ENCODE data around the gene SPATA46. TPM values are rescaled to one million over a fixed set of nuclear protein-coding genes. Genes with fewer than 3 reads are reported as not detected.

The SPATA46 gene
- total RNA-seq, 2 experiments from 2014 or later: not detected

- ChIA-PET CTCF (no interaction called here), POLR2A (no interaction called here)
- intact Hi-C loops (cut with DNase I, micrococcal nuclease): no loop called here
- Mint-ChIP-seq H3K4me3 (no peak overlapping the region), H3K4me1 (ENCODE audit: low read depth) (no peaks in the 10 kb centered on the region), H3K27me3 (peaks cover 7% of the 10 kb centered on the region), H3K36me3 (ENCODE audit: low read depth) (no peaks in the 10 kb centered on the region), H3K9me3 (no peaks in the 10 kb centered on the region), H3K27ac (no peak overlapping the region)
- H3K4me1 ChIP-seq (ENCODE audit: insufficient read depth, low read length): no peaks in the 10 kb centered on the region
- ATAC-seq (ENCODE audit: poor library complexity) (no peak), DNase-seq (no peak)
- H3K36me3 ChIP-seq (ENCODE audit: insufficient read depth, low read length): no peaks in the 10 kb centered on the region
- no peaks in the 10 kb centered on the region for H3K9me3 ChIP-seq (ENCODE audit: control insufficient read depth in 1 of 2, insufficient read depth in 1 of 2, low read length in 2 of 2)
- TF ChIP-seq, protein P1, sequence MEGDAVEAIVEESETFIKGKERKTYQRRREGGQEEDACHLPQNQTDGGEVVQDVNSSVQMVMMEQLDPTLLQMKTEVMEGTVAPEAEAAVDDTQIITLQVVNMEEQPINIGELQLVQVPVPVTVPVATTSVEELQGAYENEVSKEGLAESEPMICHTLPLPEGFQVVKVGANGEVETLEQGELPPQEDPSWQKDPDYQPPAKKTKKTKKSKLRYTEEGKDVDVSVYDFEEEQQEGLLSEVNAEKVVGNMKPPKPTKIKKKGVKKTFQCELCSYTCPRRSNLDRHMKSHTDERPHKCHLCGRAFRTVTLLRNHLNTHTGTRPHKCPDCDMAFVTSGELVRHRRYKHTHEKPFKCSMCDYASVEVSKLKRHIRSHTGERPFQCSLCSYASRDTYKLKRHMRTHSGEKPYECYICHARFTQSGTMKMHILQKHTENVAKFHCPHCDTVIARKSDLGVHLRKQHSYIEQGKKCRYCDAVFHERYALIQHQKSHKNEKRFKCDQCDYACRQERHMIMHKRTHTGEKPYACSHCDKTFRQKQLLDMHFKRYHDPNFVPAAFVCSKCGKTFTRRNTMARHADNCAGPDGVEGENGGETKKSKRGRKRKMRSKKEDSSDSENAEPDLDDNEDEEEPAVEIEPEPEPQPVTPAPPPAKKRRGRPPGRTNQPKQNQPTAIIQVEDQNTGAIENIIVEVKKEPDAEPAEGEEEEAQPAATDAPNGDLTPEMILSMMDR (IDR thresholded peaks at IDR 0.05): no peak
- no peak overlapping the region for H3K27ac ChIP-seq (ENCODE audit: low read depth in 1 of 2, low read length in 2 of 2)
- H3K4me3 ChIP-seq (ENCODE audit: low read length): no peak overlapping the region
- peaks cover 2 to 5% of the 10 kb centered on the region in 2 experiments for H3K27me3 ChIP-seq (ENCODE audit: control insufficient read depth in 1 of 2, insufficient read depth in 2 of 2, low read length in 2 of 2)
Measured at GRCh38 chr1:162383516-162383915, 6.9 kb upstream of the SPATA46 start.

DNA sequence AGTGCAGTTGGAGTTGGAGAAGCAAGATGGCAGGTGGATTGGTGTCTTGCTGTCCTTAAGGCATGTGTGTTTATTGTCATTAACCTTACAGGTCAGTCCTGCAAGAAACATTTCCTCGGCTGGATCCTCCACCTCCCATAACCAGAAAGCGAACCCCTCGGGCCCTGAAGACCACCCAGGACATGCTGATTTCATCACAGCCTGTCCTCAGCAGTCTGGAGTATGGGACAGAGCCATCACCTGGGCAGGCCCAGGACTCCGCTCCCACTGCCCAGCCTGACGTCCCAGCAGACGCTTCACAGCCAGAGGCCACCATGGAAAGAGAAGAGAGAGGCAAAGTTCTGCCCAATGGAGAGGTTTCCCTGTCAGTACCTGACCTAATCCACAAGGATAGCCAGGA is 6.4 kb upstream of the SPATA46 start:
- TF ChIP-seq, protein P1 (IDR thresholded peaks at IDR 0.05): no peak
- no peaks in the 10 kb centered on the region for H3K9me3 Mint-ChIP-seq
- H3K4me1 ChIP-seq (ENCODE audit: insufficient read depth, low read length): no peaks in the 10 kb centered on the region
- no peaks in the 10 kb centered on the region for H3K4me1 Mint-ChIP-seq (ENCODE audit: low read depth)
- no peaks in the 10 kb centered on the region for H3K36me3 Mint-ChIP-seq (ENCODE audit: low read depth)
- intact Hi-C loops (cut with DNase I, micrococcal nuclease): no loop called here
- H3K4me3 Mint-ChIP-seq: no peak overlapping the region
- H3K27ac ChIP-seq (ENCODE audit: low read depth in 1 of 2, low read length in 2 of 2): no peak overlapping the region
- ATAC-seq (ENCODE audit: poor library complexity) (no peak), DNase-seq (no peak)
- no peaks in the 10 kb centered on the region for H3K9me3 ChIP-seq (ENCODE audit: control insufficient read depth in 1 of 2, insufficient read depth in 1 of 2, low read length in 2 of 2)
- no peak overlapping the region for H3K27ac Mint-ChIP-seq
- no peaks in the 10 kb centered on the region for H3K36me3 ChIP-seq (ENCODE audit: insufficient read depth, low read length)
- peaks cover under 1 to 2% of the 10 kb centered on the region in 2 experiments for H3K27me3 ChIP-seq (ENCODE audit: control insufficient read depth in 1 of 2, insufficient read depth in 2 of 2, low read length in 2 of 2)
- CTCF ChIA-PET: no interaction called here
- no peak overlapping the region for H3K4me3 ChIP-seq (ENCODE audit: low read length)
- POLR2A ChIA-PET: no interaction called here
- peaks cover 5% of the 10 kb centered on the region for H3K27me3 Mint-ChIP-seq

- Histone ChIP-seq H3K27ac (ENCODE audit: low read depth in 1 of 2, low read length in 2 of 2) (no peak overlapping the region), H3K9me3 (ENCODE audit: control insufficient read depth in 1 of 2, insufficient read depth in 1 of 2, low read length in 2 of 2) (no peaks in the 10 kb centered on the region), H3K27me3 (ENCODE audit: control insufficient read depth in 1 of 2, insufficient read depth in 2 of 2, low read length in 2 of 2) (peaks cover 0 to 2% of the 10 kb centered on the region in 2 experiments), H3K4me3 (ENCODE audit: low read length) (no peak overlapping the region), H3K4me1 (ENCODE audit: insufficient read depth, low read length) (no peaks in the 10 kb centered on the region), H3K36me3 (ENCODE audit: insufficient read depth, low read length) (no peaks in the 10 kb centered on the region)
- no peaks in the 10 kb centered on the region for H3K4me1 Mint-ChIP-seq (ENCODE audit: low read depth)
- H3K27me3 Mint-ChIP-seq: no peaks in the 10 kb centered on the region
- no peaks in the 10 kb centered on the region for H3K36me3 Mint-ChIP-seq (ENCODE audit: low read depth)
- ATAC-seq (ENCODE audit: poor library complexity) (no peak), DNase-seq (no peak)
- TF ChIP-seq, protein P1 (IDR thresholded peaks at IDR 0.05): no peak
- no peak overlapping the region for H3K4me3 Mint-ChIP-seq
- no peak overlapping the region for H3K27ac Mint-ChIP-seq
- intact Hi-C loops (cut with DNase I, micrococcal nuclease): no loop called here
- H3K9me3 Mint-ChIP-seq: no peaks in the 10 kb centered on the region
- POLR2A ChIA-PET: no interaction called here
- CTCF ChIA-PET: no interaction called here
Measured at GRCh38 chr1:162381941-162382750, 5.5 kb upstream of the SPATA46 start.
